Keratinocyte (primary cell): ENCODE results near the gene TLR6. TPM values are rescaled to one million over a fixed set of nuclear protein-coding genes. Genes with fewer than 3 reads are reported as not detected.

Source experiments
- DNase-seq: peaks from one replicate; pipeline ENCODE4 v3.0.0-alpha.2; 2011; ENCODE audit warnings: low read depth, missing footprints, low spot score
- FAIRE-seq: peaks from 2 replicates; lab custom pipeline; 2011; peaks lifted over from hg19 to GRCh38; lab: Jason Lieb, UNC
- H2AFZ ChIP-seq: 2 replicates; pipeline ENCODE4 v1.6.0; 2012; ENCODE audit warnings: low read length, control low read depth, inconsistent platforms; ENCODE audit not compliant: control insufficient read depth
- H3K27ac ChIP-seq: 2 replicates; pipeline ENCODE4 v1.5.1; 2011; ENCODE audit warnings: low read length; ENCODE audit not compliant: control insufficient read depth, insufficient read depth
- H3K27me3 ChIP-seq: 3 replicates; pipeline ENCODE4 v1.6.0; 2011; ENCODE audit warnings: low read length; ENCODE audit not compliant: control insufficient read depth, insufficient read depth; ENCODE audit errors: extremely low read depth
- H3K36me3 ChIP-seq, 2 experiments: 2 replicates in 1 of 2; 3 replicates in 1 of 2; pipeline ENCODE4 v1.5.1; 2011; ENCODE audit warnings: low read length in 2 of 2, mild to moderate bottlenecking in 1 of 2; ENCODE audit not compliant: control insufficient read depth in 2 of 2, insufficient read depth in 2 of 2; ENCODE audit errors: extremely low read depth in 1 of 2
- H3K4me1 ChIP-seq: 3 replicates; pipeline ENCODE4 v1.5.1; 2011; ENCODE audit warnings: low read length; ENCODE audit not compliant: control insufficient read depth, insufficient read depth; ENCODE audit errors: extremely low read depth
- H3K4me2 ChIP-seq: 3 replicates; pipeline ENCODE4 v1.6.0; 2011; ENCODE audit warnings: low read depth, low read length; ENCODE audit not compliant: control insufficient read depth, insufficient read depth; ENCODE audit errors: extremely low read depth
- H3K4me3 ChIP-seq, 3 experiments: fragments of 200-600 bp in 1 of 3; sonication (generic) in 1 of 3; 2 replicates in 2 of 3; 3 replicates in 1 of 3; pipeline ENCODE4 v1.5.1; 2011 to 2016; ENCODE audit warnings: low read length in 3 of 3, mild to moderate bottlenecking in 3 of 3, control low read depth in 2 of 3, inconsistent platforms in 1 of 3, low read depth in 1 of 3, mixed read lengths in 1 of 3, mixed run types in 1 of 3, moderate library complexity in 1 of 3; ENCODE audit not compliant: control insufficient read depth in 2 of 3, insufficient read depth in 2 of 3; ENCODE audit errors: extremely low read depth in 1 of 3
- H3K79me2 ChIP-seq: 2 replicates; pipeline ENCODE4 v1.6.0; 2012; ENCODE audit warnings: low read length; ENCODE audit not compliant: control insufficient read depth, insufficient read depth
- H3K9ac ChIP-seq: 3 replicates; pipeline ENCODE4 v1.6.0; 2011; ENCODE audit warnings: low read length; ENCODE audit not compliant: control insufficient read depth, insufficient read depth; ENCODE audit errors: extremely low read depth
- H3K9me1 ChIP-seq: 3 replicates; pipeline ENCODE4 v1.6.0; 2011; ENCODE audit warnings: low read length; ENCODE audit not compliant: control insufficient read depth, insufficient read depth; ENCODE audit errors: extremely low read depth
- H3K9me3 ChIP-seq: 2 replicates; pipeline ENCODE4 v1.5.1; 2012; ENCODE audit warnings: low read depth, low read length; ENCODE audit not compliant: control insufficient read depth
- H4K20me1 ChIP-seq: 3 replicates; pipeline ENCODE4 v1.6.0; 2011; ENCODE audit warnings: low read length; ENCODE audit not compliant: control insufficient read depth, insufficient read depth; ENCODE audit errors: extremely low read depth
- EZH2 ChIP-seq: IDR thresholded peaks from one replicate; pipeline ENCODE4 v1.6.1; 2012; ENCODE audit warnings: inconsistent platforms, mild to moderate bottlenecking, low read length, moderate library complexity
- dilution Hi-C: fragments of 300-500 bp; cut with MboI; formaldehyde crosslinking; loops from one replicate; pipeline ENCODE4 v1.7.0; 2020; ENCODE audit warnings: low sequenced_read_pairs; ENCODE audit not compliant: extremely low pct_ligation_motif_present
- polyA plus RNA-seq, 5 experiments: library from polyadenylated mRNA; depleted of rRNA in 3 of 5; stranded (reverse) in 3 of 5; stranded (forward) in 1 of 5; unstranded in 1 of 5; fragments of >200 nt; gene quantifications; 1 replicate in 1 of 5; 2 replicates in 3 of 5; 3 replicates in 1 of 5; pipeline versions ENCODE4 v1.2.1 to v1.2.3, GENCODE V29; 2011 to 2012; ENCODE audit warnings: missing spikeins in 2 of 5, low read depth in 1 of 5, low replicate concordance in 1 of 5
- TF ChIP-seq, protein P1 (sequence below), 3 experiments: IDR thresholded peaks in 1 of 3; conservative IDR thresholded peaks in 1 of 3; optimal IDR thresholded peaks in 1 of 3; 2 replicates in 2 of 3; 3 replicates in 1 of 3; pipeline versions ENCODE3 to v1.5.1; 2011; ENCODE audit warnings: low read length in 3 of 3, mild to moderate bottlenecking in 3 of 3, moderate library complexity in 2 of 3, control low read depth in 1 of 3, inconsistent platforms in 1 of 3; ENCODE audit not compliant: insufficient read depth in 2 of 3; ENCODE audit errors: extremely low read depth in 1 of 3

The TLR6 gene
- polyA plus RNA-seq, 1 donor (not counting 4 experiments of a cell fraction or from before 2014, with no cell fraction given) = 1.3 TPM

DNA sequence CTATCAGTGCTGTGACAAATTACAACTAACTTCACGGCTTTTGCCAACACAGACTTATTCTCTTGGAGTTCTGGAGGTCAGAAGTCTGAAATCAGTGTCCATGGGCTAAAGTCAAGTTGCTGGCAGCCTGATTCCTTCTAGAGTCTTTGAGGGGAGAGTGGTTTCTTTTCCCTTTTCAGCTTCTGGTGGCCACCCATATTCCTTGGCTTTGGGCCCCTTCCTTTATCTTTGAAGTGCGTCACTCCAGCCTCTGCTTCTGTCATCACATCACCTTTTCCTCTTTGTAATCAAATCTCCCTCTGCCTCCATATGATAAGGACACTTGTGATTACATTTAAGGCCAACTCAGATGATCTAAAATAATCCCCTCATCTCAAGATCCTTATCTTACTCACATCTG lies 20.0 kb upstream of the TLR6 start:
- dilution Hi-C loops = no loop called here
- no peak overlapping the region for H3K4me3 ChIP-seq
- H3K27ac ChIP-seq = no peak overlapping the region
- H3K9me3 ChIP-seq = no peaks in the 10 kb centered on the region
- H3K4me2 ChIP-seq = no peak overlapping the region
- TF ChIP-seq, protein P1, sequence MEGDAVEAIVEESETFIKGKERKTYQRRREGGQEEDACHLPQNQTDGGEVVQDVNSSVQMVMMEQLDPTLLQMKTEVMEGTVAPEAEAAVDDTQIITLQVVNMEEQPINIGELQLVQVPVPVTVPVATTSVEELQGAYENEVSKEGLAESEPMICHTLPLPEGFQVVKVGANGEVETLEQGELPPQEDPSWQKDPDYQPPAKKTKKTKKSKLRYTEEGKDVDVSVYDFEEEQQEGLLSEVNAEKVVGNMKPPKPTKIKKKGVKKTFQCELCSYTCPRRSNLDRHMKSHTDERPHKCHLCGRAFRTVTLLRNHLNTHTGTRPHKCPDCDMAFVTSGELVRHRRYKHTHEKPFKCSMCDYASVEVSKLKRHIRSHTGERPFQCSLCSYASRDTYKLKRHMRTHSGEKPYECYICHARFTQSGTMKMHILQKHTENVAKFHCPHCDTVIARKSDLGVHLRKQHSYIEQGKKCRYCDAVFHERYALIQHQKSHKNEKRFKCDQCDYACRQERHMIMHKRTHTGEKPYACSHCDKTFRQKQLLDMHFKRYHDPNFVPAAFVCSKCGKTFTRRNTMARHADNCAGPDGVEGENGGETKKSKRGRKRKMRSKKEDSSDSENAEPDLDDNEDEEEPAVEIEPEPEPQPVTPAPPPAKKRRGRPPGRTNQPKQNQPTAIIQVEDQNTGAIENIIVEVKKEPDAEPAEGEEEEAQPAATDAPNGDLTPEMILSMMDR (optimal IDR thresholded peaks at IDR 0.05 in 1 of 3, IDR thresholded peaks at IDR 0.05 in 1 of 3, conservative IDR thresholded peaks at IDR 0.05 in 1 of 3; ENCODE audit: extremely low read depth in 1 of 3, insufficient read depth in 2 of 3, low read length in 3 of 3) = no peak
- no peak for TF ChIP-seq EZH2
- FAIRE-seq = no peak
- no peaks in the 10 kb centered on the region for H3K27me3 ChIP-seq
- H3K4me1 ChIP-seq = no peaks in the 10 kb centered on the region
- H2AFZ ChIP-seq = no peak overlapping the region
- H3K36me3 ChIP-seq = peaks cover 4 to 8% of the 10 kb centered on the region in 2 experiments
- peaks cover 15% of the 10 kb centered on the region for H3K79me2 ChIP-seq
- H3K9ac ChIP-seq = no peak overlapping the region
- H4K20me1 ChIP-seq = no peaks in the 10 kb centered on the region
- no peak for DNase-seq
- H3K9me1 ChIP-seq = no peaks in the 10 kb centered on the region

DNA sequence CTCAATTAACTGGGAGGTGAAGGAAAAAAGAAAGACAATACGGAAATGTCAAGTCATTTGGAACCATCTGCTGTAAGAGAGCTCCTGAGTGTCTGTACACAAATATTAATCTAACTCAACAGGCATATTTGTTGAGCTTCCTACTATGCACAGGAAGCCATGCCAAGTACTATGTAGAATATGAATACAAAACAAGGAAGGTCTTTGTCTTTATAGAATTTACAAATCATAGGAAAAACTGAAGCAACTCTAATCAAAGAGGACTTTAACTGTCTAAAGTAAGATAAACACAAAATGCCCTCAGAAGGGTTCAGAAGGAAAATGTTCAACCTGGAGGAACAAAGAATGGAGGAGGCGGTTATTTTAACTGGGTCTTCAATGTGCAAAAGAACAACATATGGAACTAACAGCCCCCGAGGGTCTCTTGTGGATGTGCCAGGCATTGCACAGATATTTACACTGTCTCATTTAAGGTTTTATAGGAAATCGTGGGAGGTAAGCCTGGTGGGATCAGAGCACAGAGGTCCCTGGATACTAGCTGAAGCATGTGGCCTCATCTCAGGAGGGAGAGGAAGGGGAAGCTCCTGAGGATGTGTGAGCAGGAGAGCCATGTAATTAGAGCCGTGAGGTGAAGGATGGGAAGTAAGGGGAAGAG lies 16.8 kb upstream of the TLR6 start:
- Histone ChIP-seq H2AFZ (no peak overlapping the region), H3K27me3 (no peaks in the 10 kb centered on the region), H3K9ac (no peak overlapping the region), H3K36me3 (peaks cover 4 to 11% of the 10 kb centered on the region in 2 experiments), H3K4me3 (no peak overlapping the region), H3K9me3 (no peaks in the 10 kb centered on the region), H4K20me1 (no peaks in the 10 kb centered on the region), H3K4me2 (no peak overlapping the region), H3K79me2 (peaks cover 16% of the 10 kb centered on the region), H3K4me1 (peaks cover 5% of the 10 kb centered on the region), H3K27ac (no peak overlapping the region), H3K9me1 (no peaks in the 10 kb centered on the region)
- DNase-seq = no peak
- TF ChIP-seq, protein P1 (optimal IDR thresholded peaks at IDR 0.05 in 1 of 3, IDR thresholded peaks at IDR 0.05 in 1 of 3, conservative IDR thresholded peaks at IDR 0.05 in 1 of 3; ENCODE audit: extremely low read depth in 1 of 3, insufficient read depth in 2 of 3, low read length in 3 of 3) = no peak
- no peak for TF ChIP-seq EZH2
- dilution Hi-C loops = no loop called here
- no peak for FAIRE-seq
